ENCODE measurements around the gene CELSR1. TPM values are rescaled to one million over a fixed set of nuclear protein-coding genes. Genes with fewer than 3 reads are reported as not detected.

The CELSR1 gene
- total and polyA plus RNA-seq, 2 of the 13 experiments (the other 11 are each of a cell fraction or from before 2014, with no cell fraction given) = 0.78 to 1.8 TPM

- TF ChIP-seq, protein P1, sequence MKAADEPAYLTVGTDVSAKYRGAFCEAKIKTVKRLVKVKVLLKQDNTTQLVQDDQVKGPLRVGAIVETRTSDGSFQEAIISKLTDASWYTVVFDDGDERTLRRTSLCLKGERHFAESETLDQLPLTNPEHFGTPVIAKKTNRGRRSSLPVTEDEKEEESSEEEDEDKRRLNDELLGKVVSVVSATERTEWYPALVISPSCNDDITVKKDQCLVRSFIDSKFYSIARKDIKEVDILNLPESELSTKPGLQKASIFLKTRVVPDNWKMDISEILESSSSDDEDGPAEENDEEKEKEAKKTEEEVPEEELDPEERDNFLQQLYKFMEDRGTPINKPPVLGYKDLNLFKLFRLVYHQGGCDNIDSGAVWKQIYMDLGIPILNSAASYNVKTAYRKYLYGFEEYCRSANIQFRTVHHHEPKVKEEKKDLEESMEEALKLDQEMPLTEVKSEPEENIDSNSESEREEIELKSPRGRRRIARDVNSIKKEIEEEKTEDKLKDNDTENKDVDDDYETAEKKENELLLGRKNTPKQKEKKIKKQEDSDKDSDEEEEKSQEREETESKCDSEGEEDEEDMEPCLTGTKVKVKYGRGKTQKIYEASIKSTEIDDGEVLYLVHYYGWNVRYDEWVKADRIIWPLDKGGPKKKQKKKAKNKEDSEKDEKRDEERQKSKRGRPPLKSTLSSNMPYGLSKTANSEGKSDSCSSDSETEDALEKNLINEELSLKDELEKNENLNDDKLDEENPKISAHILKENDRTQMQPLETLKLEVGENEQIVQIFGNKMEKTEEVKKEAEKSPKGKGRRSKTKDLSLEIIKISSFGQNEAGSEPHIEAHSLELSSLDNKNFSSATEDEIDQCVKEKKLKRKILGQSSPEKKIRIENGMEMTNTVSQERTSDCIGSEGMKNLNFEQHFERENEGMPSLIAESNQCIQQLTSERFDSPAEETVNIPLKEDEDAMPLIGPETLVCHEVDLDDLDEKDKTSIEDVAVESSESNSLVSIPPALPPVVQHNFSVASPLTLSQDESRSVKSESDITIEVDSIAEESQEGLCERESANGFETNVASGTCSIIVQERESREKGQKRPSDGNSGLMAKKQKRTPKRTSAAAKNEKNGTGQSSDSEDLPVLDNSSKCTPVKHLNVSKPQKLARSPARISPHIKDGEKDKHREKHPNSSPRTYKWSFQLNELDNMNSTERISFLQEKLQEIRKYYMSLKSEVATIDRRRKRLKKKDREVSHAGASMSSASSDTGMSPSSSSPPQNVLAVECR (CRISPR knock-in tag; IDR thresholded peaks at IDR 0.05; ENCODE audit: borderline replicate concordance) = no peak
- no peak for TF ChIP-seq ZNF431 (CRISPR knock-in tag; IDR thresholded peaks at IDR 0.05; ENCODE audit: borderline replicate concordance, low read depth)
- TF ChIP-seq, protein P2, sequence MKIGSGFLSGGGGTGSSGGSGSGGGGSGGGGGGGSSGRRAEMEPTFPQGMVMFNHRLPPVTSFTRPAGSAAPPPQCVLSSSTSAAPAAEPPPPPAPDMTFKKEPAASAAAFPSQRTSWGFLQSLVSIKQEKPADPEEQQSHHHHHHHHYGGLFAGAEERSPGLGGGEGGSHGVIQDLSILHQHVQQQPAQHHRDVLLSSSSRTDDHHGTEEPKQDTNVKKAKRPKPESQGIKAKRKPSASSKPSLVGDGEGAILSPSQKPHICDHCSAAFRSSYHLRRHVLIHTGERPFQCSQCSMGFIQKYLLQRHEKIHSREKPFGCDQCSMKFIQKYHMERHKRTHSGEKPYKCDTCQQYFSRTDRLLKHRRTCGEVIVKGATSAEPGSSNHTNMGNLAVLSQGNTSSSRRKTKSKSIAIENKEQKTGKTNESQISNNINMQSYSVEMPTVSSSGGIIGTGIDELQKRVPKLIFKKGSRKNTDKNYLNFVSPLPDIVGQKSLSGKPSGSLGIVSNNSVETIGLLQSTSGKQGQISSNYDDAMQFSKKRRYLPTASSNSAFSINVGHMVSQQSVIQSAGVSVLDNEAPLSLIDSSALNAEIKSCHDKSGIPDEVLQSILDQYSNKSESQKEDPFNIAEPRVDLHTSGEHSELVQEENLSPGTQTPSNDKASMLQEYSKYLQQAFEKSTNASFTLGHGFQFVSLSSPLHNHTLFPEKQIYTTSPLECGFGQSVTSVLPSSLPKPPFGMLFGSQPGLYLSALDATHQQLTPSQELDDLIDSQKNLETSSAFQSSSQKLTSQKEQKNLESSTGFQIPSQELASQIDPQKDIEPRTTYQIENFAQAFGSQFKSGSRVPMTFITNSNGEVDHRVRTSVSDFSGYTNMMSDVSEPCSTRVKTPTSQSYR (CRISPR knock-in tag; IDR thresholded peaks at IDR 0.05; ENCODE audit: borderline replicate concordance) = peak; percentile 77
- TF ChIP-seq MED1 (CRISPR knock-in tag; IDR thresholded peaks at IDR 0.05) = 0 out of 2 replicates have a peak, but pooled peaks have one; percentile 2
- no peak for TF ChIP-seq ZNF790 (CRISPR knock-in tag; IDR thresholded peaks at IDR 0.05; ENCODE audit: borderline replicate concordance)
- no peak for TF ChIP-seq ZZZ3 (CRISPR knock-in tag; IDR thresholded peaks at IDR 0.05; ENCODE audit: borderline replicate concordance)
- no peak for TF ChIP-seq CENPBD1 (CRISPR knock-in tag; IDR thresholded peaks at IDR 0.05; ENCODE audit: borderline replicate concordance, low read depth)
- no peak for TF ChIP-seq ELF1 (CRISPR knock-in tag; IDR thresholded peaks at IDR 0.05)
- no peak for TF ChIP-seq ZNF761 (CRISPR knock-in tag; conservative IDR thresholded peaks at IDR 0.05)
- TF ChIP-seq TP53 (CRISPR knock-in tag; conservative IDR thresholded peaks at IDR 0.05) = no peak
- TF ChIP-seq JUND (CRISPR knock-in tag; IDR thresholded peaks at IDR 0.05) = no peak
- TF ChIP-seq FOSL1 (CRISPR knock-in tag; IDR thresholded peaks at IDR 0.05; ENCODE audit: borderline replicate concordance) = no peak
- TF ChIP-seq LCORL (IDR thresholded peaks at IDR 0.05) = no peak
- peak; percentile 69 for TF ChIP-seq LCORL (CRISPR knock-in tag; IDR thresholded peaks at IDR 0.05)
- TF ChIP-seq ZNF749 (CRISPR knock-in tag; IDR thresholded peaks at IDR 0.05; ENCODE audit: borderline replicate concordance) = no peak
- TF ChIP-seq, protein P3, sequence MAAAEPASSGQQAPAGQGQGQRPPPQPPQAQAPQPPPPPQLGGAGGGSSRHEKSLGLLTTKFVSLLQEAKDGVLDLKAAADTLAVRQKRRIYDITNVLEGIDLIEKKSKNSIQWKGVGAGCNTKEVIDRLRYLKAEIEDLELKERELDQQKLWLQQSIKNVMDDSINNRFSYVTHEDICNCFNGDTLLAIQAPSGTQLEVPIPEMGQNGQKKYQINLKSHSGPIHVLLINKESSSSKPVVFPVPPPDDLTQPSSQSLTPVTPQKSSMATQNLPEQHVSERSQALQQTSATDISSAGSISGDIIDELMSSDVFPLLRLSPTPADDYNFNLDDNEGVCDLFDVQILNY (CRISPR knock-in tag; conservative IDR thresholded peaks at IDR 0.05) = no peak
- TF ChIP-seq ZSCAN30 (CRISPR knock-in tag; IDR thresholded peaks at IDR 0.05) = no peak
- TF ChIP-seq ZNF720 (CRISPR knock-in tag; IDR thresholded peaks at IDR 0.05) = no peak
- TF ChIP-seq THAP7 (CRISPR knock-in tag; IDR thresholded peaks at IDR 0.05) = no peak
- no peak for TF ChIP-seq ZNF546 (CRISPR knock-in tag; conservative IDR thresholded peaks at IDR 0.05)
- no peak for TF ChIP-seq ZBTB20 (CRISPR knock-in tag; IDR thresholded peaks at IDR 0.05; ENCODE audit: borderline replicate concordance, low read depth)
- TF ChIP-seq RXRA (CRISPR knock-in tag; IDR thresholded peaks at IDR 0.05) = peak; percentile 72
- no peak for TF ChIP-seq ASH2L (IDR thresholded peaks at IDR 0.05; ENCODE audit: insufficient read length, low read depth, low read length)
Observed at GRCh38 chr22:46456818-46457163, 80.6 kb downstream of the CELSR1 start (continued).
